Thyroid gland (tissue), 4 donors: ENCODE measurements around the gene ARSI.

Experiments
- CTCF ChIP-seq, 6 experiments: fragments of 200-600 bp in 3 of 6; fragments of 450-650 bp in 3 of 6; sonication (generic) in 3 of 6; IDR thresholded peaks; one replicate each; pipeline ENCODE4 v1.5.1; 2016 to 2019; ENCODE audit warnings: antibody characterized with exemption in 6 of 6, mild to moderate bottlenecking in 2 of 6, inconsistent platforms in 1 of 6, moderate library complexity in 1 of 6
- POLR2A ChIP-seq, 2 donors: fragments of 450-650 bp; IDR thresholded peaks; one replicate each; pipeline ENCODE4 v1.6.1; 2017; ENCODE audit warnings: antibody characterized with exemption in 2 of 2, mild to moderate bottlenecking in 2 of 2, moderate library complexity in 1 of 2

GRCh38 chr5:150254774-150255173 is 47.9 kb downstream of the ARSI start:
- TF ChIP-seq CTCF (IDR thresholded peaks at IDR 0.05) = no peak
- TF ChIP-seq POLR2A (IDR thresholded peaks at IDR 0.05) = no peak
